HG02973 (cell line): ENCODE data around the gene NFE2.

Source experiments
- ATAC-seq: cut with Tn5 transposase; IDR thresholded peaks from one replicate; pipeline ENCODE4 v1.9.1; 2021; ENCODE audit warnings: moderate library complexity; ENCODE audit not compliant: unreplicated experiment

NFE2 gene

DNA sequence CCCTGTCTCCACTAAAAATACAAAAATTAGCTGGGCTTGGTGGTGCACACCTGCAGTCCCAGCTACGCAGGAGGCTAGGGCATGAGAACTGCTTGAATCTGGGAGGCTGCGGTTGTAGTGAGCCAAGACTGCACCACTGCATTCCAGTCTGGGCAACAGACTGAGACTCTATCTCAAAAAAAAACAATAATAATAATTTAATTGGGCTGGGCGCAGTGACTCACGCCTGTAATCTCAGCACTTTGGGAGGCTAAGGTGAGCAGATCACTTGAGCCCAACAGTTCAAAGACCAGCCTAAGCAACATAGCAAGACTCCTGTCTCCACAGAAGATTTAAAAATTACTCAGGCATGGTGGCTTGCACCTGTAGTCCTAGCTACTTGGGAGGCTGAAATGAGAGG is 47.6 kb downstream of the NFE2 start:
- no peak for ATAC-seq

DNA sequence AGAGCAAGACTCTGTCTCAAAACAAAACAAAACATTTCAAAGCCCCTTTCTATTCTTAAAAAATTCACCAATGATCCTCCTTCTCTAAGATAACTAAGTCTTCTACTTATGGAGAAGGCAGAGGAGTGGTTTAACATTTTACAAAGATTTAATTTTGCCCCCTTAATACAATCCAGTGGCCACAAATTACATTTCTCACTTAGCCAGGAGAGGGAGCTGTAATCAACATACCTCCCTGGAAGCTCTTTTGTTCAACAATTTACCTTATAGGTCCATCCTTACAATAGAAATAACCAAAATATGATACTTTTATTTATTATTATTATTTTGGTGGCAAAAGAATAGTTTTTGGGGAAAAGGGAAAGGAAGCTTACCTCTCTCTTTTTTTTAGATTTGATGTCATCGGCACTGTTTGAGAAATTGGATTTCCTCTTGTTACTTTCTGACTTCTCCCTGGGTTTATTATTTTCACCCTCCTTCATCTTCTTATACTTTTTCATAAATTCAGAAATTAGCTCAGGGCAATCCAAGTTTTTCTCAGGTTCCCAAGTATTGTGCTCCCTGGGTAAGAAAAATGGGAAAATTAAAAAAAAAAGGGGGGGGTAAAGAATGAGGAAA is 49.0 kb downstream of the NFE2 start:
- ATAC-seq: no peak

DNA sequence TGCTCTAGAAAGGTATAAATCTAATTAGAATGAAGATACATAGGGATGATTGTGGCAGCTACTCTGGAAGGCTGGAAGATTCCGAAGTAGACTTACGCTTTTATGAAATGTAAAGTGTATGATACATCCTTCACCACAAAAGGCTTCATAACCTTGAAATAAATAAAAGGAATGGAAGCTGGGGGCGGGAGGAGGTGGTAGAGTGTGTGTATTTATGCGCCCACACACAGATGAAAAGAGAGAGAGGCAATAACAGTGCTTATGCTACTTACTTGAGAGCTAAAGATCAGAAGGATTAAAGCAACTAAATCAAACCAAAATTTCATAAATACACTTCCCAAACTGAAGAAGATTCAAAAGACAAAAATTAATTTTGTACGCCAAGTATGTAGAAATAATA is 51.3 kb downstream of the NFE2 start:
- no peak for ATAC-seq

DNA sequence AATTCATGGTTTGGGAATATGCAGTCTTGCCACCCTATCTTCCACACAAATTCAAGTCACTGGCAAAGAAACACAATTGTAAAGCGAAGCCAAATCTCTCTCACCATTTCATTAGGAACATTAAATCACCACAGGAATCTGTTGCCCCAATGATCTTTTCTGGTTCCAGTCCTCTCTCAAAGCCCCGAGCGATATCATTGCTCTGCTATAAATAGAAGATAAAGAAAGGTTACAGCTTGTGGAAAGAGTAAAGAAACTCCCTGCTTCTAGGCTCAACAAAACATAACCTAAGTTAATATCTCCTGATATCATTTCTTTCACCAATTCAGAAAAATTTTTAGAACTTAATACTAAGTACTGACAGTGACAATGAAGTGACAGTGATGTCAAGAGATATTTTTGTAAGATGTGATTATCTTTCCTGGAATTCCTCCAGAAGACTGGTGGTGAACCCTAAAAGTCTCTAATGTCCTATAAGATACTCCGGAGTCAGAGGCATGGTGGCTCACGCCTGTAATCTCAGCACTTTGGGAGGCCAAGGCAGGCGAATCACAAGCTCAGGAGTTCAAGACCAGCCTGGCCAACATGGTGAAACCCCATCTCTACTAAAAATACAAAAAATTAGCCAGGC is 54.7 kb downstream of the NFE2 start:
- ATAC-seq: no peak
